DND-41 (cell line): ENCODE results near the gene ARRDC4.

Source experiments
- EZH2 ChIP-seq: IDR thresholded peaks from 3 replicates; pipeline ENCODE4 v1.6.1; 2012; ENCODE audit warnings: borderline replicate concordance, low read depth, mild to moderate bottlenecking, moderate library complexity, low read length, inconsistent platforms; ENCODE audit not compliant: severe bottlenecking
- TF ChIP-seq, protein P1 (sequence below): IDR thresholded peaks from 2 replicates; pipeline ENCODE4 v1.5.1; 2012; ENCODE audit warnings: borderline replicate concordance, low read length, moderate library complexity, mild to moderate bottlenecking; ENCODE audit not compliant: poor library complexity, severe bottlenecking; ENCODE audit errors: extremely low read depth

DNA sequence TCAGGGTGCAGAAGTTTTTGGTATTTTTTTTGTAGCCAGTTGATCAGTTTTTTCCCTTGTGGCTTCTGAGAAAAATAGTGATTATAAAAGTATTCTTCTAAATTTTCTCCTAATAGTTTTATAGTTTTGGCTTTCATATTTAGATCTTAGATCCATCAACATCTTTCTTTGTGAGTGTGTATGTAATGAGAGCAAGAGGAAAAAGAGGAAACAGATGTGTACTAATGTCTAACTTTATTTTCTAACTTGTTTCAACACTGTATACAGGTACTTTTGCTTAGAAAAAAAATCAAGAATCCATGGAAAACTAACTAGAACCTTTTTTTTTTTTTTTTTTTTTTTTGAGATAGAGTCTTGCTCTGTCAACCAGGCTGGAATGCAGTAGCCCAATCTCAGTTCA lies 53.1 kb downstream of the ARRDC4 start:
- TF ChIP-seq, protein P1, sequence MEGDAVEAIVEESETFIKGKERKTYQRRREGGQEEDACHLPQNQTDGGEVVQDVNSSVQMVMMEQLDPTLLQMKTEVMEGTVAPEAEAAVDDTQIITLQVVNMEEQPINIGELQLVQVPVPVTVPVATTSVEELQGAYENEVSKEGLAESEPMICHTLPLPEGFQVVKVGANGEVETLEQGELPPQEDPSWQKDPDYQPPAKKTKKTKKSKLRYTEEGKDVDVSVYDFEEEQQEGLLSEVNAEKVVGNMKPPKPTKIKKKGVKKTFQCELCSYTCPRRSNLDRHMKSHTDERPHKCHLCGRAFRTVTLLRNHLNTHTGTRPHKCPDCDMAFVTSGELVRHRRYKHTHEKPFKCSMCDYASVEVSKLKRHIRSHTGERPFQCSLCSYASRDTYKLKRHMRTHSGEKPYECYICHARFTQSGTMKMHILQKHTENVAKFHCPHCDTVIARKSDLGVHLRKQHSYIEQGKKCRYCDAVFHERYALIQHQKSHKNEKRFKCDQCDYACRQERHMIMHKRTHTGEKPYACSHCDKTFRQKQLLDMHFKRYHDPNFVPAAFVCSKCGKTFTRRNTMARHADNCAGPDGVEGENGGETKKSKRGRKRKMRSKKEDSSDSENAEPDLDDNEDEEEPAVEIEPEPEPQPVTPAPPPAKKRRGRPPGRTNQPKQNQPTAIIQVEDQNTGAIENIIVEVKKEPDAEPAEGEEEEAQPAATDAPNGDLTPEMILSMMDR, result no peak
- TF ChIP-seq EZH2, result no peak
